Fibroblast of villous mesenchyme (primary cell): ENCODE measurements around the gene INSR. TPM values are rescaled to one million over a fixed set of nuclear protein-coding genes. Genes with fewer than 3 reads are reported as not detected.
A peak's percentile ranks its signal among the peaks of the same experiment; 100 is the strongest.

ENCODE experiments used
- DNase-seq: peaks from one replicate; pipeline ENCODE4 v3.0.0-alpha.2; 2010; ENCODE audit warnings: low read depth
- H3K4me3 ChIP-seq: 2 replicates; pipeline ENCODE4 v1.5.1; 2011; ENCODE audit warnings: low read depth, mild to moderate bottlenecking, low read length
- total RNA-seq: library from RNA; depleted of rRNA; stranded (reverse); fragments of >200 nt; gene quantifications from 2 replicates; pipeline ENCODE4 v1.2.3, GENCODE V29; 2012
- TF ChIP-seq, protein P1 (sequence below): IDR thresholded peaks from 2 replicates; pipeline ENCODE4 v1.5.1; 2012; ENCODE audit warnings: low read depth, mild to moderate bottlenecking, low read length; ENCODE audit not compliant: insufficient read depth

INSR gene
- total RNA-seq, 1 donor = 3.0 TPM

- TF ChIP-seq, protein P1, sequence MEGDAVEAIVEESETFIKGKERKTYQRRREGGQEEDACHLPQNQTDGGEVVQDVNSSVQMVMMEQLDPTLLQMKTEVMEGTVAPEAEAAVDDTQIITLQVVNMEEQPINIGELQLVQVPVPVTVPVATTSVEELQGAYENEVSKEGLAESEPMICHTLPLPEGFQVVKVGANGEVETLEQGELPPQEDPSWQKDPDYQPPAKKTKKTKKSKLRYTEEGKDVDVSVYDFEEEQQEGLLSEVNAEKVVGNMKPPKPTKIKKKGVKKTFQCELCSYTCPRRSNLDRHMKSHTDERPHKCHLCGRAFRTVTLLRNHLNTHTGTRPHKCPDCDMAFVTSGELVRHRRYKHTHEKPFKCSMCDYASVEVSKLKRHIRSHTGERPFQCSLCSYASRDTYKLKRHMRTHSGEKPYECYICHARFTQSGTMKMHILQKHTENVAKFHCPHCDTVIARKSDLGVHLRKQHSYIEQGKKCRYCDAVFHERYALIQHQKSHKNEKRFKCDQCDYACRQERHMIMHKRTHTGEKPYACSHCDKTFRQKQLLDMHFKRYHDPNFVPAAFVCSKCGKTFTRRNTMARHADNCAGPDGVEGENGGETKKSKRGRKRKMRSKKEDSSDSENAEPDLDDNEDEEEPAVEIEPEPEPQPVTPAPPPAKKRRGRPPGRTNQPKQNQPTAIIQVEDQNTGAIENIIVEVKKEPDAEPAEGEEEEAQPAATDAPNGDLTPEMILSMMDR = no peak
- no peak for DNase-seq
- H3K4me3 ChIP-seq = no peak overlapping the region
These were observed 216.2 kb downstream of the INSR start for GRCh38 chr19:7078008-7078407.

- no peak overlapping the region for H3K4me3 ChIP-seq
- TF ChIP-seq, protein P1 = no peak
- DNase-seq = no peak
These were observed 218.1 kb downstream of the INSR start for GRCh38 chr19:7076151-7076550.

GRCh38 chr19:7074705-7075282 lies 219.4 kb downstream of the INSR start:
- H3K4me3 ChIP-seq = no peak overlapping the region
- TF ChIP-seq, protein P1 = no peak
- DNase-seq = no peak

DNA sequence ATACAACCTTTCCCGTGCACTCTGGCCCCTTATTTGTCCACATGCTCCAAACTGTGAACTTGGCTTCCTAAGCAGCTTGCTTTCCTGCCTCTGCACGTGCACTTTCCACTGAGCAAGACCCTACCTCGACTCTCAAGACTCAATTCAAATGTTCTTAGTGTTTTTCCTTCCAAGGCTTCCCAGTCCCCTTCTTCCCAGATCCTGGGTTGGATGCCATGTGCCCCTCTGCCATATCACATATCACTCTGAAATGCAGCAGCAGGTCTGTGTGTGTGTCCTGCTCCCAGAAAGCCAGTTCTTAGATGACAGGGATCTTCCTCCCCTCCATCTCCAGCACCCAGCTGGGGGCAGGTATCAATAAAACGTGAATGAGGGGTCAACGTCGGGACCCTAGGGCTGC lies 221.7 kb downstream of the INSR start:
- no peak for DNase-seq
- no peak overlapping the region for H3K4me3 ChIP-seq
- TF ChIP-seq, protein P1 = no peak

GRCh38 chr19:7069904-7070226 lies 224.3 kb downstream of the INSR start:
- TF ChIP-seq, protein P1 = no peak
- H3K4me3 ChIP-seq = peak overlapping the region; percentile 86
- no peak for DNase-seq

GRCh38 chr19:7069042-7069903 lies 224.9 kb downstream of the INSR start, which contains the start of gene ZNF557:
TSS of gene ZNF557 (plus strand) at chr19:7069703. CDS start at chr19:7075075, 5,372 bp downstream.
- TF ChIP-seq, protein P1 = no peak

More at GRCh38 chr19:7069042-7069903, 224.9 kb downstream of the INSR start, which contains the start of gene ZNF557:
- H3K4me3 ChIP-seq = peak within 1 kb of the TSS; percentile 86
- DNase-seq = peak; percentile 98
